Tibial nerve (tissue), 4 donors: ENCODE data around the gene INTS1.

Source experiments
- CTCF ChIP-seq, 5 experiments: fragments of 200-600 bp in 3 of 5; fragments of 450-650 bp in 2 of 5; sonication (generic) in 3 of 5; IDR thresholded peaks; one replicate each; pipeline ENCODE4 v1.5.1; 2016 to 2019; ENCODE audit warnings: antibody characterized with exemption in 5 of 5, mild to moderate bottlenecking in 3 of 5, moderate library complexity in 2 of 5
- EP300 ChIP-seq, 2 donors: sonication (generic); formaldehyde crosslinking; IDR thresholded peaks; one replicate each; pipeline ENCODE4 v1.6.1; 2017; ENCODE audit warnings: antibody characterized with exemption in 2 of 2, mild to moderate bottlenecking in 1 of 2
- POLR2A ChIP-seq, 2 donors: fragments of 450-650 bp; IDR thresholded peaks; one replicate each; pipeline ENCODE4 v1.6.1; 2017; ENCODE audit warnings: antibody characterized with exemption in 2 of 2, mild to moderate bottlenecking in 2 of 2, moderate library complexity in 2 of 2

GRCh38 chr7:1425292-1426136, 78.7 kb downstream of the INTS1 start:
- TF ChIP-seq CTCF (IDR thresholded peaks at IDR 0.05) = no peak
- TF ChIP-seq POLR2A (IDR thresholded peaks at IDR 0.05) = no peak
- no peak for TF ChIP-seq EP300 (IDR thresholded peaks at IDR 0.05)
